ENCODE measurements around the gene HMOX1.
"Not testable (repeated sequence)": the region's sequence is repeated elsewhere in the genome, so short reads cannot be mapped to it uniquely, and the experiment has no call there.

HMOX1 gene

GRCh38 chr22:35432228-35432905 is 51.5 kb downstream of the HMOX1 start:
- DNase-seq (ENCODE audit: insufficient read length, low spot score) (no peak), FAIRE-seq (no peak)
- no peak for TF ChIP-seq POLR2A (IDR thresholded peaks at IDR 0.05; ENCODE audit: low read depth, low read length)

GRCh38 chr22:35434061-35434710 is 53.3 kb downstream of the HMOX1 start:
- no peak for DNase-seq (ENCODE audit: insufficient read length, low spot score)
- no peak for TF ChIP-seq POLR2A (IDR thresholded peaks at IDR 0.05; ENCODE audit: low read depth, low read length)
- FAIRE-seq = no peak

- FAIRE-seq (no peak), DNase-seq (ENCODE audit: insufficient read length, low spot score) (no peak)
- TF ChIP-seq POLR2A (IDR thresholded peaks at IDR 0.05; ENCODE audit: low read depth, low read length) = no peak
Measured at GRCh38 chr22:35435201-35435740, 54.4 kb downstream of the HMOX1 start.

GRCh38 chr22:35436421-35436820 is 55.5 kb downstream of the HMOX1 start:
- FAIRE-seq = no peak

GRCh38 chr22:35437049-35437448 is 56.2 kb downstream of the HMOX1 start:
- TF ChIP-seq POLR2A (IDR thresholded peaks at IDR 0.05; ENCODE audit: low read depth, low read length) = no peak
- peak; percentile 44 for DNase-seq (ENCODE audit: insufficient read length, low spot score)
- no peak for FAIRE-seq

More at GRCh38 chr22:35436421-35436820, 55.5 kb downstream of the HMOX1 start:
- no peak for TF ChIP-seq POLR2A (IDR thresholded peaks at IDR 0.05; ENCODE audit: low read depth, low read length)
- no peak for DNase-seq (ENCODE audit: insufficient read length, low spot score)

- not testable (repeated sequence) for FAIRE-seq; DNase-seq (ENCODE audit: insufficient read length, low spot score)
Measured at GRCh38 chr22:35438673-35439364, 57.9 kb downstream of the HMOX1 start.

GRCh38 chr22:35439365-35439717 is 58.4 kb downstream of the HMOX1 start:
- FAIRE-seq (no peak), DNase-seq (ENCODE audit: insufficient read length, low spot score) (no peak)

GRCh38 chr22:35440129-35440528 is 59.2 kb downstream of the HMOX1 start:
- TF ChIP-seq POLR2A (IDR thresholded peaks at IDR 0.05; ENCODE audit: low read depth, low read length) = no peak
- FAIRE-seq (no peak), DNase-seq (ENCODE audit: insufficient read length, low spot score) (no peak)

More at GRCh38 chr22:35439365-35439717, 58.4 kb downstream of the HMOX1 start:
- TF ChIP-seq POLR2A (IDR thresholded peaks at IDR 0.05; ENCODE audit: low read depth, low read length) = no peak

- TF ChIP-seq POLR2A (IDR thresholded peaks at IDR 0.05; ENCODE audit: low read depth, low read length) = no peak
- FAIRE-seq (no peak), DNase-seq (ENCODE audit: insufficient read length, low spot score) (no peak)
Measured at GRCh38 chr22:35441489-35442100, 60.7 kb downstream of the HMOX1 start.

GRCh38 chr22:35442471-35442870 is 61.6 kb downstream of the HMOX1 start:
- DNase-seq (ENCODE audit: insufficient read length, low spot score) (no peak), FAIRE-seq (no peak)
- no peak for TF ChIP-seq POLR2A (IDR thresholded peaks at IDR 0.05; ENCODE audit: low read depth, low read length)

GRCh38 chr22:35443338-35443737 is 62.4 kb downstream of the HMOX1 start:
- no peak for TF ChIP-seq POLR2A (IDR thresholded peaks at IDR 0.05; ENCODE audit: low read depth, low read length)
- no peak for DNase-seq (ENCODE audit: insufficient read length, low spot score)
- no peak for FAIRE-seq
